Measurements from ENCODE around the gene VPS16.
"Not testable (repeated sequence)": the region's sequence is repeated elsewhere in the genome, so short reads cannot be mapped to it uniquely, and the experiment has no call there.

VPS16 gene

DNA sequence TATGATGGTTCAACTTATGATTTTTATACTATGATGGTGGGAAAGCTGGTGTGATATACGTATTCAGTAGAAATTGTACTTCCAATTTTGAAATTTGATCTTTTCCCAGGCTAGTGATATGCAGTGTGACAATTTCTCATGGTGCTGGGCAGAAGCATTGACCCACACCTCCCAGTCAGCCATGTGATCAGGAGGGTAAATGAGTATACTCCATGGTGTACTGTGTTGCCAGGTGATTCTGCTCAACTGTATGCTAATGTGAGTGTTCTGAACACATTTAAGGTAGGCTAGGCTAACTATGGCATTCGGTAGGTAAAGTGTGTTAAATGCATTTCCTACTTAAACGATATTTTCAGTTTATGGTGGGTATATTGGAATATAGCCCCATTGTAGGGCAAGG lies 51.8 kb downstream of the VPS16 start:
- TF ChIP-seq, protein P1, sequence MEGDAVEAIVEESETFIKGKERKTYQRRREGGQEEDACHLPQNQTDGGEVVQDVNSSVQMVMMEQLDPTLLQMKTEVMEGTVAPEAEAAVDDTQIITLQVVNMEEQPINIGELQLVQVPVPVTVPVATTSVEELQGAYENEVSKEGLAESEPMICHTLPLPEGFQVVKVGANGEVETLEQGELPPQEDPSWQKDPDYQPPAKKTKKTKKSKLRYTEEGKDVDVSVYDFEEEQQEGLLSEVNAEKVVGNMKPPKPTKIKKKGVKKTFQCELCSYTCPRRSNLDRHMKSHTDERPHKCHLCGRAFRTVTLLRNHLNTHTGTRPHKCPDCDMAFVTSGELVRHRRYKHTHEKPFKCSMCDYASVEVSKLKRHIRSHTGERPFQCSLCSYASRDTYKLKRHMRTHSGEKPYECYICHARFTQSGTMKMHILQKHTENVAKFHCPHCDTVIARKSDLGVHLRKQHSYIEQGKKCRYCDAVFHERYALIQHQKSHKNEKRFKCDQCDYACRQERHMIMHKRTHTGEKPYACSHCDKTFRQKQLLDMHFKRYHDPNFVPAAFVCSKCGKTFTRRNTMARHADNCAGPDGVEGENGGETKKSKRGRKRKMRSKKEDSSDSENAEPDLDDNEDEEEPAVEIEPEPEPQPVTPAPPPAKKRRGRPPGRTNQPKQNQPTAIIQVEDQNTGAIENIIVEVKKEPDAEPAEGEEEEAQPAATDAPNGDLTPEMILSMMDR (conservative IDR thresholded peaks at IDR 0.05; ENCODE audit: control insufficient read depth, insufficient read depth, low read depth, low read length): no peak
- DNase-seq (ENCODE audit: low read depth): no peak

DNA sequence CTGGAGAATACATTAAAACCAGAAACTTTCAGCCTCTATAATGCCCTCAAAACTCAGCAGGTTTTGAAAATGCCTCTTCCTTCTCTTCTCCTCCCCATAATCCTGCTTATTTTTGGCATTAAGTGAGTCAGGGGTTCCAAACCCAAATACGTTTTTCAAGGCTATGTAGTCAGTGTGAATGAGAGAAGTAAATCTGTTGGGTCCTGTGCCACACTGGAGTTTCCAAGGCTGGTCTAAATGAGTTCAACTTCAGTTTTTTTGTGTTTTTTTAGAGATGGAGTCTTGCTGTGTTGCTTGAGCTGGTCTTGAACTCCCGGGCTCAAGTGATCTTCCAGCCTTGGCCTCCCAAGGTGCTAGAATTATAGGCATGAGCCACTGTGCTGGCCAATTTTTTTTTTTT lies 53.7 kb downstream of the VPS16 start:
- TF ChIP-seq, protein P1 (conservative IDR thresholded peaks at IDR 0.05; ENCODE audit: control insufficient read depth, insufficient read depth, low read depth, low read length): no peak
- DNase-seq (ENCODE audit: low read depth): no peak
- no peak overlapping the region for H3K4me3 ChIP-seq (ENCODE audit: control insufficient read depth, low read depth, low read length)

More for the DNA sequence above, 51.8 kb downstream of the VPS16 start:
- H3K4me3 ChIP-seq (ENCODE audit: control insufficient read depth, low read depth, low read length): no peak overlapping the region

DNA sequence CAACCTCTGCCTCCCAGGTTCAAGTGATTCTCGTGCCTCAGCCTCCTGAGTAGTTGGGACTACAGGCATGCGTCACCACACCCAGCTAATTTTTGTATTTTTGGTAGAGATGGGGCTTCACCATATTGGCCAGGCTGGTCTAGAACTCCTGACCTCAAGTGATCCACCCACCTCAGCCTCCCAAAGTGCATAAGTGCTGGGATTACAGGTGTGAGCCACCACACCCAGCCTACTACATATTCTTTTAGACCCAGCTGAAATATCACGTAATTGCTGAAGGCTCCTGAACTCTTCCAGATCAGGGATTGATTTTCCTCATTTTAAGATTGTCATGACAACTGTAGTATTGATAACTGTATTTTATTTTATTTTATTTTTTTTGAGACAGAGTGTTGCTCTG lies 54.6 kb downstream of the VPS16 start:
- not testable (repeated sequence) for H3K4me3 ChIP-seq (ENCODE audit: control insufficient read depth, low read depth, low read length); DNase-seq (ENCODE audit: low read depth)

DNA sequence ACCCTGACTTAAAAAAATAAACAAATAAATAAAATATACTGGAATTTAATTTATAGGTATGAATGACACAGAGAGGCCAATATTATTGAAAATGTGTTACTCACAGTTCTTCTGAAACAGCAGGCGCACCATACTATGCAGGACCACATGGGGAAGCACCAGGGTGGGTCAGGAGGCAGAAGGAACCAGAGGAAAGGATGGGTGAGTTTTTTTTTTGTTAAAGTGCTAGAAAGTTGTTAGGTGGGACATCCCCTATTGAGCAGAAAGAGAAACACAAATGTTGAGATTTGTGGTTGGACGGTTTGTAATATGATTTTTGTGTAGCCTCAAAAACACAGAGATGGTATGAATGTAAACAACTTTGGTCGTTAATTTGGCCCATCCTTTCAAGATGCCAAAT lies 58.7 kb downstream of the VPS16 start:
- TF ChIP-seq, protein P1 (conservative IDR thresholded peaks at IDR 0.05; ENCODE audit: control insufficient read depth, insufficient read depth, low read depth, low read length): no peak
- DNase-seq (ENCODE audit: low read depth): no peak
- H3K4me3 ChIP-seq (ENCODE audit: control insufficient read depth, low read depth, low read length): no peak overlapping the region

DNA sequence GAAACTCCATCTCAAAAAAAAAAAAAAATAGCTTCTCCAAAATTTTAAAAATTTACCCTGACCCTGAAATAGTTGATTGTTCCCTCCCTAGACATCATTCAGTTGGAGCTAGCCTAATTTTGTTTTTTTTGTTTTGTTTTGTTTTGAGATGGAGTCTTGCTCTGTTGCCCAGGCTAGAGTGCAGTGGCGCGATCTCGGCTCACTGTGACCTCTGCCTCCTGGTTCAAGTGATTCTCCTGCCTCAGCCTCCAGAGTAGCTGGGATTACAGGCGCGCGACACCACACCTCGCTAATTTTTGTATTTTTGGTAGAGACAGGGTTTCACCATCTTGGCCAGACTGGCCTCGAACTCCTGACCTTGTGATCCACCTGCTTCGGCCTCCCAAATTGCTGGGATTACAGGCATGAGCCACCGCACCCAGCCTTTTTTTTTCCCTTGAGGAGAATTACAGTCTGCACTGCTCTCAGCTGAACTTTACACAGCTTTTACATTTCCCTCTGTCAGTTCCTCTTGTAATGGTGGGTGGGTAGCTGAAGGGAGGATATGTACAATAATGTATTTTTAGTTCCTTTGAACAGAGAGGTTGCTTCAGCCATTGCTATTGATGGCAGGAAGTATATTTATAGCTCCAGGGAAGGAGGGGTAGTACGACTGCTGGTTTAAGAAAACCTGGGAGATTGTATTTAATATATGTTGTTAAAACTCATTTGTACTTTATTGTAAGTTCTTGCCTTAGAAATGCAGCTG lies 60.5 kb downstream of the VPS16 start:
- H3K4me3 ChIP-seq (ENCODE audit: control insufficient read depth, low read depth, low read length): no peak overlapping the region
- DNase-seq (ENCODE audit: low read depth): no peak
- TF ChIP-seq, protein P1 (conservative IDR thresholded peaks at IDR 0.05; ENCODE audit: control insufficient read depth, insufficient read depth, low read depth, low read length): no peak

DNA sequence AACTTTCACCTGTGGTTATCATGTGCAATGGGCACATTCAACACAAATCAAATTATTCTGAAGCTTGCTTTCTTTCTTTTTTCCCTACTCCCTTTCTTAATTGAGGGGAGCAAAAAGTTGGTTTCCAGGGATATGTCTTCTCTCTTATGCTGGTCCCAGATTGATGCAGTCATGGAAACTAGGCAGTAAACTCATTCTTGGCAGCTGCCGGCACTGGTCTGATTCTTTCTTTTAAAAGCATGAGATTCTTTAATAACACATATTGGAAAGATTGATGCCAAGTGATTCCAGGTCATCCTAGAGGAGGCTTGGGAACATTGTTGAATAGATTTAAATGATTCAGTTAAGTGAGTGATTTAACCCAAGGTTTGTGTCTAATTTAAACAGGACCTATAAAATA lies 61.7 kb downstream of the VPS16 start:
- TF ChIP-seq, protein P1 (conservative IDR thresholded peaks at IDR 0.05; ENCODE audit: control insufficient read depth, insufficient read depth, low read depth, low read length): no peak
- DNase-seq (ENCODE audit: low read depth): no peak
- no peak overlapping the region for H3K4me3 ChIP-seq (ENCODE audit: control insufficient read depth, low read depth, low read length)

DNA sequence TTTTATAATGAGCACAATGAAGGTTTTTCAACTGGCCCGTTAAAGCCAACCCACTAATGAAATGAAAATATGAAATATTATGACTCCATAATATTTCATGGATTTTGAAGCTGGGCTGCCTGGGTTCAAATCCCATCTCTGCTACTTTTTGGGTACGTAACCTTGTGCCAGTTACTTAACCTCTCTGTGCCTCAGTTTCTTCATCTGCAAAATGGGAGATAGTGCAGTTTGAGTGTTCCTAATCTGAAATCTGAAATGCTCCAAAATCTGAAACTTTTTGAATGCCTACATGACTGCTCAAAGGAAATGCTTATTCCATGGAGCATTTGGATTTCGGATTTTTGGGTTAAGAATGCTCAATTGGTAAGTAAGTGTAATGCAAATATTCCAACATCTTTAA lies 62.3 kb downstream of the VPS16 start:
- TF ChIP-seq, protein P1 (conservative IDR thresholded peaks at IDR 0.05; ENCODE audit: control insufficient read depth, insufficient read depth, low read depth, low read length): no peak
- no peak for DNase-seq (ENCODE audit: low read depth)

More for the DNA sequence above, 62.3 kb downstream of the VPS16 start:
- H3K4me3 ChIP-seq (ENCODE audit: control insufficient read depth, low read depth, low read length): no peak overlapping the region

Data from fibroblast of mammary gland (primary cell).